Left ventricle myocardium inferior (tissue), 1 donor: ENCODE data around the gene FKBP11. TPM values are rescaled to one million over a fixed set of nuclear protein-coding genes. Genes with fewer than 3 reads are reported as not detected.

ENCODE experiments used
- DNase-seq: peaks from one replicate; pipeline ENCODE4 v3.0.0-alpha.2; 2020
- H3K27ac ChIP-seq: fragments of 200-600 bp; replicated peaks from 2 replicates; pipeline ENCODE4 v1.8.0; 2021
- H3K27me3 ChIP-seq: fragments of 200-600 bp; 2 replicates; pipeline ENCODE4 v1.8.0; 2021; ENCODE audit warnings: low read depth
- H3K36me3 ChIP-seq: fragments of 200-600 bp; 2 replicates; pipeline ENCODE4 v1.8.0; 2021
- H3K4me1 ChIP-seq: fragments of 200-600 bp; 2 replicates; pipeline ENCODE4 v1.8.0; 2021
- H3K4me3 ChIP-seq: fragments of 200-600 bp; 2 replicates; pipeline ENCODE4 v1.8.0; 2021; ENCODE audit warnings: mild to moderate bottlenecking, moderate library complexity
- H3K9me3 ChIP-seq: fragments of 200-600 bp; replicated peaks from 2 replicates; pipeline ENCODE4 v1.8.0; 2021
- CTCF ChIP-seq: fragments of 200-600 bp; IDR thresholded peaks from 2 replicates; pipeline ENCODE4 v1.8.0; 2021; ENCODE audit warnings: antibody characterized with exemption, mild to moderate bottlenecking, borderline replicate concordance
- intact Hi-C: fragments of 100-400 bp; cut with micrococcal nuclease; formaldehyde crosslinking; loops from one replicate; pipeline ENCODE4 v1.11.0; 2022
- total RNA-seq: library from RNA; stranded (reverse); fragmentation: NEBNext Ultra II Directional; extraction: Animal tissue kit (Norgen Biotek cat#: 25700); gene quantifications from one replicate; pipeline ENCODE4 v1.2.1, GENCODE V29; 2021
- donor health status: DM: no; HTN: yes; CAD: no; lungs with severe emphysema.

The FKBP11 gene
- total RNA-seq, 1 donor from 2014 or later: 4.3 TPM

DNA sequence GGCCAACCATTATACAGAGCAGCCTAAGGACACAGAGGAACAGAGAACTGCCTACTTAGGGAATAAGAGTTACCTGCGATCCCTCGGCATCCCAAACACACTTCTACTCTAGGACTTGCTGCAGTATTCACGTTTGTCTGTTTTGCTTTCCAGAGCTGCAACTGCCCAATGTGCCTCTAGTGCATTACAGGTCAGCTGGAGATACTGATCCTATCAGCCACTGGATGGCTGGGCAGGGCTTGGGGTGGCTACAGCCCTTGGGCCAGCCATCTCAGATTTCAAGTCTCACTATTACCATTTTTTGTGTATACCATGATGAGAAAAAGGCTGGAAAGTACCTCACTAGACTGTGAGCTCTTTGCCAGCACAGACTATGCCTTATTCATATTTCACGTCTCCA, 27.4 kb upstream of the FKBP11 start:
- peaks cover 21% of the 10 kb centered on the region for H3K36me3 ChIP-seq
- H3K27ac ChIP-seq: no peak overlapping the region
- H3K4me1 ChIP-seq: peaks cover 39% of the 10 kb centered on the region
- intact Hi-C loops: no loop called here
- no peaks in the 10 kb centered on the region for H3K9me3 ChIP-seq
- TF ChIP-seq CTCF: no peak
- H3K4me3 ChIP-seq: no peak overlapping the region
- H3K27me3 ChIP-seq: no peaks in the 10 kb centered on the region
- DNase-seq: no peak

DNA sequence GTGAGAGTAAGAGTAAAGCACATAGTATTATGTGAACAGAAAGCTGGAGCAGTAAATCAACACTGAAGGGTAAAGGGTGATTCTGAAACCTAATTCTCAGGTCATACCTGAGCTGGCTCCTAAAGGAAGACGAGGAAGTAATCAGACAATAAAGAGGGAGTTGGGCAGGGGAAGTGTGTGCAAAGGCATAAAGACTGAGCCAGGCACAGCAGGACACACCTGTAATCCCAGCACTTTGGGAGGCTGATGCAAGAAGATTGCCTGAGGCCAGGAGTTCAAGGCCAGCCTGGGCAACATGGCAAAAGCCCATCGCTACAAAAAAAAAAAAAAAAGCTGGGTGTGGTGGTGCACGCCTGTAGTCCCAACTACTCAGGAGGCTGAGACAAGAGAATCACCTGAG, 22.4 kb upstream of the FKBP11 start:
- Histone ChIP-seq H3K4me1 (peaks cover 39% of the 10 kb centered on the region), H3K36me3 (peaks cover 21% of the 10 kb centered on the region), H3K4me3 (no peak overlapping the region), H3K27me3 (no peaks in the 10 kb centered on the region), H3K9me3 (no peaks in the 10 kb centered on the region), H3K27ac (no peak overlapping the region)
- DNase-seq: no peak
- TF ChIP-seq CTCF: no peak
- intact Hi-C loops: no loop called here

DNA sequence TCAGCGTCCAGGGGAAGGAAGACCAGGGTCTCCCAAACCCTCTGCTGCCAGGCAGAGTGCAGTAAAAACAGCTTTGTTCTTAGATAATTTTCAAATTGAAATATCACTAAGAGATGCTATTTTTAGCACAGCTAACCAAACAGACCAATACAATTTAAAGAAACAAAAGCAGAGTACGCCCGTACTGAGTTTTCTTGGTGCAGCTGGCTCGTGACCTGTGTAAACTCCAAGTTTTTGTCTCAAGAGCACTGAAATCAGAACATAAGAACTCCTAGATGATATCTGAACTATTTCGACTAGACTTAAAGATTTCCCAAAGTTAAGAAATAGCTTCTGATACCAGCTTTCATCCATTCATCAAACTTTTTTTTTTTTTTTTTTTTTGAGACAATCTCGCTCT, 21.7 kb upstream of the FKBP11 start:
- intact Hi-C loops: no loop called here
- no peak for DNase-seq
- no peak overlapping the region for H3K4me3 ChIP-seq
- peaks cover 14% of the 10 kb centered on the region for H3K36me3 ChIP-seq
- TF ChIP-seq CTCF: no peak
- no peaks in the 10 kb centered on the region for H3K9me3 ChIP-seq
- H3K4me1 ChIP-seq: peaks cover 39% of the 10 kb centered on the region
- no peaks in the 10 kb centered on the region for H3K27me3 ChIP-seq
- H3K27ac ChIP-seq: no peak overlapping the region

- Histone ChIP-seq H3K4me1 (peaks cover 45% of the 10 kb centered on the region), H3K36me3 (peaks cover 10% of the 10 kb centered on the region), H3K27ac (no peak overlapping the region), H3K4me3 (no peak overlapping the region), H3K9me3 (no peaks in the 10 kb centered on the region), H3K27me3 (no peaks in the 10 kb centered on the region)
- intact Hi-C loops: no loop called here
- no peak for DNase-seq
- TF ChIP-seq CTCF: no peak
Observed at GRCh38 chr12:48946205-48946604, 20.9 kb upstream of the FKBP11 start.

GRCh38 chr12:48943221-48943620, 17.9 kb upstream of the FKBP11 start:
- Histone ChIP-seq H3K4me1 (peaks cover 50% of the 10 kb centered on the region), H3K9me3 (no peaks in the 10 kb centered on the region), H3K36me3 (peaks cover 28% of the 10 kb centered on the region), H3K4me3 (no peak overlapping the region), H3K27ac (no peak overlapping the region), H3K27me3 (no peaks in the 10 kb centered on the region)
- DNase-seq: no peak
- intact Hi-C loops: no loop called here
- TF ChIP-seq CTCF: no peak

GRCh38 chr12:48940181-48940580, 14.9 kb upstream of the FKBP11 start:
- Histone ChIP-seq H3K4me3 (no peak overlapping the region), H3K4me1 (peaks cover 27% of the 10 kb centered on the region), H3K27me3 (no peaks in the 10 kb centered on the region), H3K27ac (no peak overlapping the region), H3K36me3 (peaks cover 50% of the 10 kb centered on the region), H3K9me3 (no peaks in the 10 kb centered on the region)
- intact Hi-C loops: no loop called here
- no peak for TF ChIP-seq CTCF
- no peak for DNase-seq
